IMR-90 (cell line): ENCODE data around the gene CSTF2T. TPM values are rescaled to one million over a fixed set of nuclear protein-coding genes. Genes with fewer than 3 reads are reported as not detected.
A peak's percentile ranks its signal among the peaks of the same experiment; 100 is the strongest.

Source experiments
- ATAC-seq: fragments of 200-7000 bp; cut with Tn5 transposase; 2 replicates; pipeline ENCODE4 v1.9.1; 2020; ENCODE audit warnings: low read depth, mild to moderate bottlenecking, moderate library complexity
- BruUV-seq: library from RNA; stranded (reverse); fragments of 400-500 nt; replicated peaks from 2 replicates; lab custom pipeline; 2021; lab: Mats Ljungman, UMichigan
- CTCF ChIA-PET: fragments of 300-600 bp; formaldehyde crosslinking; extraction: SDS; loops from one replicate; lab custom pipeline; 2021; ENCODE audit warnings: antibody characterized with exemption; lab: Yijun Ruan, JAX
- POLR2A ChIA-PET: fragments of 300-600 bp; sonication (Branson Sonifier 250); formaldehyde crosslinking; loops from one replicate; lab custom pipeline; 2022; ENCODE audit warnings: antibody characterized with exemption; ENCODE audit not compliant: unreplicated experiment; lab: Charles Lee
- DNase-seq: peaks from one replicate; pipeline ENCODE4 v3.0.0; 2013
- H2AFZ ChIP-seq: replicated peaks from 2 replicates; pipeline ENCODE3; 2013; ENCODE audit warnings: low read length, mild to moderate bottlenecking; ENCODE audit not compliant: poor library complexity
- H2AK5ac ChIP-seq: 2 replicates; pipeline ENCODE4 v1.6.1; 2013; ENCODE audit warnings: low read depth, low read length, inconsistent platforms
- H2AK9ac ChIP-seq: replicated peaks from 2 replicates; pipeline ENCODE3; 2013; ENCODE audit warnings: mild to moderate bottlenecking, low read depth, low read length, moderate library complexity; ENCODE audit not compliant: poor library complexity
- H2BK120ac ChIP-seq: 2 replicates; pipeline ENCODE4 v1.6.1; 2013; ENCODE audit warnings: low read depth, low read length, inconsistent platforms
- H2BK15ac ChIP-seq: 3 replicates; pipeline ENCODE4 v1.6.1; 2013; ENCODE audit warnings: low read depth, low read length, inconsistent platforms
- H2BK20ac ChIP-seq: 2 replicates; pipeline ENCODE4 v1.6.1; 2013; ENCODE audit warnings: low read depth, mild to moderate bottlenecking, inconsistent platforms, low read length, moderate library complexity
- H2BK5ac ChIP-seq: 2 replicates; pipeline ENCODE4 v1.6.1; 2013; ENCODE audit warnings: mild to moderate bottlenecking, low read depth, low read length, inconsistent platforms; ENCODE audit not compliant: poor library complexity, severe bottlenecking
- H3K14ac ChIP-seq: replicated peaks from 2 replicates; pipeline ENCODE4 v1.6.1; 2013; ENCODE audit warnings: low read depth, low read length, inconsistent platforms
- H3K18ac ChIP-seq: 2 replicates; pipeline ENCODE4 v1.6.1; 2013; ENCODE audit warnings: low read depth, low read length, control low read depth
- H3K23ac ChIP-seq: 2 replicates; pipeline ENCODE4 v1.6.1; 2013; ENCODE audit warnings: low read depth, low read length, inconsistent platforms
- H3K27ac ChIP-seq: 2 replicates; pipeline ENCODE4 v1.5.1; 2013; ENCODE audit warnings: mild to moderate bottlenecking, control low read depth, low read length; ENCODE audit not compliant: insufficient read depth
- H3K27me3 ChIP-seq: 2 replicates; pipeline ENCODE4 v1.6.1; 2013; ENCODE audit warnings: low read length; ENCODE audit not compliant: control insufficient read depth, insufficient read depth
- H3K36me3 ChIP-seq: 2 replicates; pipeline ENCODE4 v1.6.1; 2013; ENCODE audit warnings: low read length, mixed read lengths; ENCODE audit not compliant: control insufficient read depth, insufficient read depth
- H3K4ac ChIP-seq: 2 replicates; pipeline ENCODE4 v1.6.1; 2013; ENCODE audit warnings: low read depth, low read length, inconsistent platforms
- H3K4me1 ChIP-seq: 2 replicates; pipeline ENCODE4 v1.6.1; 2013; ENCODE audit warnings: low read length, mixed read lengths; ENCODE audit not compliant: control insufficient read depth, insufficient read depth
- H3K4me2 ChIP-seq: 2 replicates; pipeline ENCODE4 v1.6.1; 2013; ENCODE audit warnings: low read depth, mild to moderate bottlenecking, control low read depth, low read length, moderate library complexity
- H3K4me3 ChIP-seq: 2 replicates; pipeline ENCODE4 v1.5.1; 2013; ENCODE audit warnings: low read depth, mild to moderate bottlenecking, control low read depth, low read length, moderate library complexity; ENCODE audit not compliant: insufficient read depth
- H3K56ac ChIP-seq: 2 replicates; pipeline ENCODE4 v1.6.1; 2013; ENCODE audit warnings: low read length, inconsistent platforms; ENCODE audit not compliant: insufficient read depth; ENCODE audit errors: extremely low read depth
- H3K79me1 ChIP-seq, 2 experiments: 2 replicates each; pipeline ENCODE4 v1.6.1; 2013; ENCODE audit warnings: low read length in 2 of 2, inconsistent platforms in 1 of 2, low read depth in 1 of 2
- H3K9ac ChIP-seq: 2 replicates; pipeline ENCODE4 v1.6.1; 2013; ENCODE audit warnings: low read depth, low read length, control low read depth
- H3K9me1 ChIP-seq: 2 replicates; pipeline ENCODE4 v1.6.1; 2013; ENCODE audit warnings: low read length, inconsistent platforms; ENCODE audit not compliant: insufficient read depth
- H3K9me3 ChIP-seq: 2 replicates; pipeline ENCODE4 v1.6.1; 2013; ENCODE audit warnings: low read length; ENCODE audit not compliant: control insufficient read depth, insufficient read depth
- H4K20me1 ChIP-seq: 2 replicates; pipeline ENCODE4 v1.6.1; 2013; ENCODE audit warnings: low read length, inconsistent platforms; ENCODE audit not compliant: insufficient read depth
- H4K5ac ChIP-seq: 2 replicates; pipeline ENCODE4 v1.6.1; 2013; ENCODE audit warnings: mild to moderate bottlenecking, low read depth, low read length, control low read depth
- H4K8ac ChIP-seq, 2 experiments: 2 replicates each; pipeline ENCODE4 v1.6.1; 2013; ENCODE audit warnings: low read depth in 2 of 2, low read length in 2 of 2, control low read depth in 1 of 2, inconsistent platforms in 1 of 2
- H4K91ac ChIP-seq: 2 replicates; pipeline ENCODE4 v1.6.1; 2013; ENCODE audit warnings: low read depth, low read length, inconsistent platforms; ENCODE audit not compliant: insufficient read depth
- MAFK ChIP-seq: IDR thresholded peaks from 2 replicates; pipeline ENCODE4 v1.6.1; 2012; ENCODE audit warnings: low read depth, low read length, improper control_type of control experiment
- MAZ ChIP-seq: IDR thresholded peaks from 2 replicates; pipeline ENCODE4 v1.6.1; 2012; ENCODE audit warnings: low read depth, mild to moderate bottlenecking, low read length, improper control_type of control experiment, moderate library complexity, borderline replicate concordance
- WGBS, 2 experiments: methylation state at CpG; one replicate each; pipeline versions ENCODE4 v1.1.5 to v1.1.7; 2013; ENCODE audit warnings: missing lambda C conversion rate in 2 of 2; ENCODE audit not compliant: insufficient read length in 1 of 2; ENCODE audit errors: extremely low coverage in 2 of 2; 5-methylcytosine and 5-hydroxymethylcytosine counted together
- dilution Hi-C: fragments of 300-500 bp; cut with HindIII; formaldehyde crosslinking; loops from one replicate; pipeline ENCODE4 v1.14.3; 2018; ENCODE audit warnings: low sequenced_read_pairs; ENCODE audit not compliant: unreplicated experiment
- in situ Hi-C: fragments of 300-500 bp; cut with MboI; formaldehyde crosslinking; loops from 3 replicates; pipeline ENCODE4 v1.14.3; 2019; ENCODE audit warnings: low sequenced_read_pairs, inconsistent platforms, mixed read lengths
- intact Hi-C: fragments of 100-400 bp; cut with micrococcal nuclease; formaldehyde crosslinking; loops from 2 replicates; pipeline ENCODE4 v1.10.0; 2022
- polyA plus RNA-seq, 3 experiments: library from polyadenylated mRNA; depleted of rRNA; stranded (reverse); fragments of >200 nt; gene quantifications; 2 replicates each; pipeline ENCODE4 v1.2.3, GENCODE V29; 2012; ENCODE audit warnings: low replicate concordance in 1 of 3
- total RNA-seq: library from RNA; depleted of rRNA; stranded (reverse); fragments of >200 nt; gene quantifications from 2 replicates; pipeline ENCODE4 v1.2.3, GENCODE V29; 2012

The CSTF2T gene
- total and polyA plus RNA-seq, 2 of the 4 experiments (the other 2 are of a cell fraction): 7.2 to 18.6 TPM

DNA sequence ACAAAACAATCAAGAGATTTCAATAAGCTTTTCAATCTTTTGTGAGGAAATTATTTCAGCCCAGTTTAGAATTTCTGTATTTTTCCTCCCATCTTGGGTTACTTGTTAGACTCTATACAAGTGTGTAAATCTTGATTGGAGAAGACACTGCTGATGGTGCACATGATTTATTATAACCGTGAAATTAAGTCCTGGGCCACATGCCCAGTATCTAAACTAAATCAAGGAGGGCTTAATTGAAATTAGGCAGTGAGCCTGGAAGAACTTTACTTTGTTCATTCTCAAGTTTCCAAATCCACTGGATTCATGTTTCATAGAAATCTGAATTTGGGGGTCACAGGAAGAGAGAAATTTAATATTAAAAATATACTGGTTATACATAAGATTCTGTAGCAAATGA, 44.5 kb downstream of the CSTF2T start:
- WGBS, 2 experiments: no CpG with 5 or more reads among the region's 1 CpG

More for the DNA sequence above, 44.5 kb downstream of the CSTF2T start:
- Histone ChIP-seq H3K9ac (no peak overlapping the region), H2AK5ac (no peak overlapping the region), H3K4ac (no peak overlapping the region), H2BK15ac (no peak overlapping the region), H2BK5ac (no peak overlapping the region), H3K56ac (no peak overlapping the region), H3K9me1 (peaks cover 4% of the 10 kb centered on the region; the same call in 1 of the 2 replicates), H2BK20ac (no peak overlapping the region), H2BK120ac (no peak overlapping the region), H3K27ac (no peak overlapping the region), H3K36me3 (no peaks in the 10 kb centered on the region), H3K4me1 (peaks cover 4% of the 10 kb centered on the region; the same call in 1 of the 2 replicates), H2AK9ac (no peak overlapping the region), H3K23ac (no peak overlapping the region), H3K4me2 (no peak overlapping the region), H3K14ac (no peak overlapping the region), H3K9me3 (no peaks in the 10 kb centered on the region), H4K20me1 (no peaks in the 10 kb centered on the region), H2AFZ (no peak overlapping the region), H4K5ac (no peak overlapping the region), H3K27me3 (no peaks in the 10 kb centered on the region), H4K91ac (no peak overlapping the region), H4K8ac (no peak overlapping the region), H3K4me3 (no peak overlapping the region), H3K79me1 (peaks cover 0 to 4% of the 10 kb centered on the region in 2 experiments; a peak in 1 of 4 replicates), H3K18ac (no peak overlapping the region)
- DNase-seq: no peak
- no TSS peak for BruUV-seq
- CTCF ChIA-PET: no interaction called here
- dilution Hi-C loops (no loop called here), in situ Hi-C loops (no loop called here), intact Hi-C loops (loop anchor here (5.0 kb wide), 1 partner anchor 282 kb away; no protein-coding TSS in a partner anchor)
- POLR2A ChIA-PET: no interaction called here
- TF ChIP-seq MAZ: 0 out of 2 replicates have a peak, but pooled peaks have one; percentile 5
- TF ChIP-seq MAFK: no peak
- no peak for ATAC-seq
